Measurements from ENCODE around the gene ALDH3A2. TPM values are rescaled to one million over a fixed set of nuclear protein-coding genes. Genes with fewer than 3 reads are reported as not detected.

The ALDH3A2 gene
- total RNA-seq, 2 donors from 2014 or later: 26.9 to 60.1 TPM

DNA sequence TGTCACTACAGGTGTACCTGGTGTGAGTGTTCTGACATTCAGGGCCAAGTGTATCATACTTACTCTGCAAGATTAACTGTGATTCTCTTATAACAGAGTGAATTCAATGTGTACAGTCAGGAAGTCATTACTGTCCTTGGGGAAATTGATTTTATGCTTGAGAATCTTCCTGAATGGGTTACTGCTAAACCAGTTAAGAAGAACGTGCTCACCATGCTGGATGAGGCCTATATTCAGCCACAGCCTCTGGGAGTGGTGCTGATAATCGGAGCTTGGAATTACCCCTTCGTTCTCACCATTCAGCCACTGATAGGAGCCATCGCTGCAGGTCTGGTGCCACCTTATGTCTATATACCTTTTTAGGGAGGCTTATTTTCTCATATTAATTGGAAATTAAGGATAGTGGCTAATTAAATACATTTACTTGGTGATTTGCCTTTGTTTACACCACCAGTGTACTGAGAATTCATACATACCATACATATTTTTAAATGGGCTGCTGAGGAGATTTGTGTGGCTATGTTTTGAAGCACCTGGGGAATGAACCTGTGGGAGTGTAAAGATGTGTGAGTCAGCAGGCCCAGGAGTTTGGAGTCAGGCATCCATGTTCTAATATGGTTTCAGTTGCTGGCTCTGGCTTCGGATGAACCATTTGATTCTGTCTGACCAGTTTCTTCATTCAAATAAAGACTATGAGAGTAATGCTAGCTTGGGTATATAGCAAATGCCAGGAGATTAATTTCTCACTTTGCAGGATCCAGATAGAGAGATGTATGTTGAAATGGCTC lies 3.1 kb downstream of the ALDH3A2 start:
- DNase-seq: no peak
- TF ChIP-seq, protein P1, sequence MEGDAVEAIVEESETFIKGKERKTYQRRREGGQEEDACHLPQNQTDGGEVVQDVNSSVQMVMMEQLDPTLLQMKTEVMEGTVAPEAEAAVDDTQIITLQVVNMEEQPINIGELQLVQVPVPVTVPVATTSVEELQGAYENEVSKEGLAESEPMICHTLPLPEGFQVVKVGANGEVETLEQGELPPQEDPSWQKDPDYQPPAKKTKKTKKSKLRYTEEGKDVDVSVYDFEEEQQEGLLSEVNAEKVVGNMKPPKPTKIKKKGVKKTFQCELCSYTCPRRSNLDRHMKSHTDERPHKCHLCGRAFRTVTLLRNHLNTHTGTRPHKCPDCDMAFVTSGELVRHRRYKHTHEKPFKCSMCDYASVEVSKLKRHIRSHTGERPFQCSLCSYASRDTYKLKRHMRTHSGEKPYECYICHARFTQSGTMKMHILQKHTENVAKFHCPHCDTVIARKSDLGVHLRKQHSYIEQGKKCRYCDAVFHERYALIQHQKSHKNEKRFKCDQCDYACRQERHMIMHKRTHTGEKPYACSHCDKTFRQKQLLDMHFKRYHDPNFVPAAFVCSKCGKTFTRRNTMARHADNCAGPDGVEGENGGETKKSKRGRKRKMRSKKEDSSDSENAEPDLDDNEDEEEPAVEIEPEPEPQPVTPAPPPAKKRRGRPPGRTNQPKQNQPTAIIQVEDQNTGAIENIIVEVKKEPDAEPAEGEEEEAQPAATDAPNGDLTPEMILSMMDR (conservative IDR thresholded peaks at IDR 0.05): no peak
- WGBS, 2 experiments (ENCODE audit: insufficient coverage in 1 of 2, insufficient read length in 1 of 2): 89 to 94% methylated on average over 4 to 5 of the region's 5 CpGs
- Histone ChIP-seq H3K27me3 (ENCODE audit: control insufficient read depth, insufficient read depth, low read length, poor library complexity, severe bottlenecking) (no peaks in the 10 kb centered on the region), H3K27ac (ENCODE audit: low read depth, low read length) (no peak overlapping the region), H3K4me1 (ENCODE audit: control insufficient read depth, insufficient read depth, low read length) (peaks cover 4% of the 10 kb centered on the region), H3K4me3 (ENCODE audit: low read length) (peak overlapping the region; percentile 99), H3K9me3 (ENCODE audit: control insufficient read depth, low read length) (peaks cover 34% of the 10 kb centered on the region), H3K9ac (ENCODE audit: extremely low read depth, low read length, poor library complexity, severe bottlenecking) (no peak overlapping the region), H3K36me3 (ENCODE audit: control insufficient read depth, insufficient read depth, low read length) (peaks cover 47% of the 10 kb centered on the region)
- Mint-ChIP-seq H3K9me3 (peaks cover 30% of the 10 kb centered on the region), H3K4me1 (peaks cover 23% of the 10 kb centered on the region), H3K4me3 (no peak overlapping the region), H3K27me3 (ENCODE audit: insufficient read depth) (peaks cover 1% of the 10 kb centered on the region), H3K27ac (no peak overlapping the region), H3K36me3 (ENCODE audit: low read depth) (peaks cover 47% of the 10 kb centered on the region)

DNA sequence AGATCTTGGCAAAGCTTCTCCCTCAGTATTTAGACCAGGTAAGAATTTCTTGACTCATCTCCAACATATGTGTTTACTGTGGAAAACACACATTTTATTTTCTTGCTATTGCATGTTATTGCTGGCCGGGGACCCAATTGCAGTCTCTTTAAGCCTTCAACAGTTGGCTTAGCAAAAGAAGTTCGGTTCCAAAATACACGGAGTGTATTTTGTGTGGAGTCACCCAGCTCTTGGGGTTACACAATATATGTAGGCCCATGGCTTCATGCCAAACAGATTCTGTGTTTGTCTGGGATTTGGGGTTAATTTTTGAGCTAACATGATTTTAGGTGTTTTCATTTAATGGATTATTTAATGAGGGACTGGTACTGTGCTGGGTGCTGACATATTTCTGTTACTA lies 4.0 kb downstream of the ALDH3A2 start:
- Histone ChIP-seq H3K4me3 (ENCODE audit: low read length) (no peak overlapping the region), H3K9me3 (ENCODE audit: control insufficient read depth, low read length) (peaks cover 34% of the 10 kb centered on the region), H3K9ac (ENCODE audit: extremely low read depth, low read length, poor library complexity, severe bottlenecking) (no peak overlapping the region), H3K36me3 (ENCODE audit: control insufficient read depth, insufficient read depth, low read length) (peaks cover 57% of the 10 kb centered on the region), H3K27me3 (ENCODE audit: control insufficient read depth, insufficient read depth, low read length, poor library complexity, severe bottlenecking) (no peaks in the 10 kb centered on the region), H3K4me1 (ENCODE audit: control insufficient read depth, insufficient read depth, low read length) (peaks cover 3% of the 10 kb centered on the region), H3K27ac (ENCODE audit: low read depth, low read length) (no peak overlapping the region)
- DNase-seq: no peak
- Mint-ChIP-seq H3K27me3 (ENCODE audit: insufficient read depth) (no peaks in the 10 kb centered on the region), H3K36me3 (ENCODE audit: low read depth) (peaks cover 51% of the 10 kb centered on the region), H3K4me3 (no peak overlapping the region), H3K9me3 (peaks cover 30% of the 10 kb centered on the region), H3K27ac (no peak overlapping the region), H3K4me1 (peaks cover 24% of the 10 kb centered on the region)
- WGBS, 2 experiments (ENCODE audit: insufficient coverage in 1 of 2, insufficient read length in 1 of 2): 93 to 100% methylated on average over 2 to 3 of the region's 3 CpGs
- TF ChIP-seq, protein P1 (conservative IDR thresholded peaks at IDR 0.05): no peak

DNA sequence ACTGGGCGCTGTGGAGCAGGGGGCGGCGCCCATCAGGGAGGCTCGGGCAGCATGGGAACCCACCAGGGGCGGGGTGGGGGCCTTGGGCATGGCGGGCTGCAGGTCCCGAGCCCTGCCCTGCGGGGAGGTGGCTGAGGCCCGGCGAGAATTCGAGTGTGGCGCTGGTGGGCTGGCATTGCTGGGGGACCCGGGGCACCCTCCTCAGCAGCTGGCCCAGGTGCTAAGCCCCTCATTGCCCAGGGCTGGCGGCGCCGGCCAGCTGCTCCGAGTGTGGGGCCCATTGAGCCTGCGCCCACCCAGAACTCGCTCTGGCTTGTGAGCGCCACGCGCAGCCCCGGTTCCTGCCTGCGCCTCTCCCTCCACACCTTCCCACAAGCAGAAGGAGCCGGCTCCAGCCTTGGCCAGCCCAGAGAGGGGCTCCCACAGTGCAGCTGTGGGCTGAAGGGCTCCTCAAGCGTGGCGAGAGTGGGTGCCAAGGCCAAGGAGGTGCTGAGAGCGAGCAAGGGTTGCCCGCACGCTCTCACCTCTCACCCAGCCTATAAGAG lies 5.9 kb downstream of the ALDH3A2 start:
- no peak overlapping the region for H3K4me3 ChIP-seq (ENCODE audit: low read length)
- H3K36me3 ChIP-seq (ENCODE audit: control insufficient read depth, insufficient read depth, low read length): peaks cover 65% of the 10 kb centered on the region
- Mint-ChIP-seq H3K4me1 (peaks cover 17% of the 10 kb centered on the region), H3K27ac (no peak overlapping the region), H3K36me3 (ENCODE audit: low read depth) (peaks cover 66% of the 10 kb centered on the region), H3K9me3 (peaks cover 30% of the 10 kb centered on the region), H3K4me3 (no peak overlapping the region), H3K27me3 (ENCODE audit: insufficient read depth) (no peaks in the 10 kb centered on the region)
- no peak overlapping the region for H3K9ac ChIP-seq (ENCODE audit: extremely low read depth, low read length, poor library complexity, severe bottlenecking)
- 95 to 100% methylated on average over 13 to 30 of the region's 30 CpGs for WGBS, 2 experiments (ENCODE audit: insufficient coverage in 1 of 2, insufficient read length in 1 of 2)
- peaks cover 3% of the 10 kb centered on the region for H3K4me1 ChIP-seq (ENCODE audit: control insufficient read depth, insufficient read depth, low read length)
- no peak overlapping the region for H3K27ac ChIP-seq (ENCODE audit: low read depth, low read length)
- H3K9me3 ChIP-seq (ENCODE audit: control insufficient read depth, low read length): peaks cover 34% of the 10 kb centered on the region
- no peak for DNase-seq
- TF ChIP-seq, protein P1 (conservative IDR thresholded peaks at IDR 0.05): no peak
- H3K27me3 ChIP-seq (ENCODE audit: control insufficient read depth, insufficient read depth, low read length, poor library complexity, severe bottlenecking): no peaks in the 10 kb centered on the region
